ENCODE results near the gene NUDT22.

Gene NUDT22

DNA sequence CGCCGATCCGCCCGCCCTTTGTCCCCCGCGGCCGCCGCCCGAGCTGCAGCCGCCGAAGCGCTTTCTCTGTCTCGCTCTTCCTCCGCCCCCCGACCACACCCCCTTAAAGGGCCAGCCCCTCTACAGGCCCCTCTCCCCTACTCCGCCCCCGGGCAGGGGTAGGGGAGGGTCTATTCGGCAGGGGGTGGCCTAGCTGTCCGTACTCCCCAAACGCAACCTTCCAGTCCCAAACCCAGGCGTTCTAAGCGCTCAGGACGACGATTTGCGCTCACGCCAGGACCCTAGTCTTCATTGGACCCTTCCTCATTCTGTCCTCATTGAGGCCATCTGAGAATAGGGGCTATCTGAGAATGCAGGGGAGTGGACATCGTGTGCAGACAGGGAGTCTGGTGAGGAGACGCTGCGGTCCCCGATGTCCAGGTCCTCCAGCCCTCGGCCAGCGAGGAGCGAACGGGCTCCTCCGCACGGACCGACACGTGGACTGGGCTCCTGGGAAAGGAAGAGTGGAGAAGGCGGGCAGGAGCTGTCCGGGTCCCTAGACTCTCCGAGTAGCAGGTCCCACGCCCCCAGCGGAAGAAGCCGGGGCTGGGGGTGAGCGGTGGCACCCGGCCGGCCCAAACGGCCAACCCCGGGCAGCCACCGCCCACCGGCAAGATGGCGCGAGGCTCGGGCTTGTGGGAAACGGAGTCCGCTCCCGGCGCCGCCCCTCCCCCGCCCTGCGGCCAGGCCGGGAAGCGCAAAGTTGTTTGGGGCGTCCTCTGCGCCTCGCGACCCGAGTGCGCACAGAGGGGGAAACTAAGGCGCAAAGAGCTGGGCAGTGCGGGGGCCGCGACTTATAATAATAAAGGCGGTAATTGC lies 21.0 kb downstream of the NUDT22 start, which contains the start of gene PPP1R14B:
TSS of gene PPP1R14B (minus strand) at position 73 of the 858 bp plus-strand sequence. CDS start 270 bp downstream, outside the sequence.
- no peak for DNase-seq (ENCODE audit: low read depth)
- peak within 1 kb of the TSS; percentile 86 for H3K4me3 ChIP-seq (ENCODE audit: low read depth, low read length)
- TF ChIP-seq, protein P1, sequence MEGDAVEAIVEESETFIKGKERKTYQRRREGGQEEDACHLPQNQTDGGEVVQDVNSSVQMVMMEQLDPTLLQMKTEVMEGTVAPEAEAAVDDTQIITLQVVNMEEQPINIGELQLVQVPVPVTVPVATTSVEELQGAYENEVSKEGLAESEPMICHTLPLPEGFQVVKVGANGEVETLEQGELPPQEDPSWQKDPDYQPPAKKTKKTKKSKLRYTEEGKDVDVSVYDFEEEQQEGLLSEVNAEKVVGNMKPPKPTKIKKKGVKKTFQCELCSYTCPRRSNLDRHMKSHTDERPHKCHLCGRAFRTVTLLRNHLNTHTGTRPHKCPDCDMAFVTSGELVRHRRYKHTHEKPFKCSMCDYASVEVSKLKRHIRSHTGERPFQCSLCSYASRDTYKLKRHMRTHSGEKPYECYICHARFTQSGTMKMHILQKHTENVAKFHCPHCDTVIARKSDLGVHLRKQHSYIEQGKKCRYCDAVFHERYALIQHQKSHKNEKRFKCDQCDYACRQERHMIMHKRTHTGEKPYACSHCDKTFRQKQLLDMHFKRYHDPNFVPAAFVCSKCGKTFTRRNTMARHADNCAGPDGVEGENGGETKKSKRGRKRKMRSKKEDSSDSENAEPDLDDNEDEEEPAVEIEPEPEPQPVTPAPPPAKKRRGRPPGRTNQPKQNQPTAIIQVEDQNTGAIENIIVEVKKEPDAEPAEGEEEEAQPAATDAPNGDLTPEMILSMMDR (IDR thresholded peaks at IDR 0.05; ENCODE audit: low read depth, low read length, missing control alignments): no peak

DNA sequence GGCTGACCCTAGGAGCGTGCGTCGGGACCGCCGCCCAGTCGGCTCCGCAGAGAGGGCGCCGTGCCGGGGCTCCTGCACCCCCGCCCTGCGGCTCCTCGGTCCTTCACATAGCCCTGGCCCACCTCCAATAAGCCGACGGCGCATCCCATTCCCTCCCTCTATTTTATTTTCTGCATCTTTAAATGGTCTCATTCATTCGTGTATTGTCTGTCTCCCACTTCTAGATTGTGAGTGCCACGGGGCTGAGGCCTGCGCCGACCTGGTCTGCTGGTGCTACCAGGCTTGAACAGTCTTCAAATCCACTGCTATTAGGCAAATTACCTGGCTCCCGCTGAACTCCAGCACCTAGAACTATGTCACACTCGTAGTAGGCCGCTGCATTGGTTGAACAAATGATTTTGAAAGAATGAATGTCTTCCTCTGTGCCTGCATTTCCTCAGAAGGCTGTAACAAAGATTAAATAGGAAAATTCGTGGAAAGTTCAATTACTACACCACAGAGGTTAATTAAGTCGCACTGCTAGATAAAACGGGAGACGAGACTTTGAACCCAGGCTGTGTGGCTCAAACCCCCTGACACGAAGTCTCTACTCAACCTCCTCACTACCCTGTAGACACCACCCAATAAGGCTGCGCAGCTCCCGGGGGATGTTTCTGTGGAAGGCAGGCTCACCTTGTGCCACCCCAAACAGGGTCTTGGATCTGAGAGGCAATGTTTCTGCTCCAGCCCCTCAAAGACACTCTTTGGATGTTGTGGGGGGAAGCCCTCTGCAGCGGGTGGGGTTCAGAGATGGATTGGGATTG lies 21.9 kb downstream of the NUDT22 start:
- DNase-seq (ENCODE audit: low read depth): no peak
- peak overlapping the region; percentile 61; the same call in 1 of the 2 replicates for H3K4me3 ChIP-seq (ENCODE audit: low read depth, low read length)
- TF ChIP-seq, protein P1 (IDR thresholded peaks at IDR 0.05; ENCODE audit: low read depth, low read length, missing control alignments): no peak

GRCh38 chr11:64248578-64248977 lies 22.5 kb downstream of the NUDT22 start:
- TF ChIP-seq, protein P1 (IDR thresholded peaks at IDR 0.05; ENCODE audit: low read depth, low read length, missing control alignments): no peak
- H3K4me3 ChIP-seq (ENCODE audit: low read depth, low read length): no peak overlapping the region
- DNase-seq (ENCODE audit: low read depth): no peak

DNA sequence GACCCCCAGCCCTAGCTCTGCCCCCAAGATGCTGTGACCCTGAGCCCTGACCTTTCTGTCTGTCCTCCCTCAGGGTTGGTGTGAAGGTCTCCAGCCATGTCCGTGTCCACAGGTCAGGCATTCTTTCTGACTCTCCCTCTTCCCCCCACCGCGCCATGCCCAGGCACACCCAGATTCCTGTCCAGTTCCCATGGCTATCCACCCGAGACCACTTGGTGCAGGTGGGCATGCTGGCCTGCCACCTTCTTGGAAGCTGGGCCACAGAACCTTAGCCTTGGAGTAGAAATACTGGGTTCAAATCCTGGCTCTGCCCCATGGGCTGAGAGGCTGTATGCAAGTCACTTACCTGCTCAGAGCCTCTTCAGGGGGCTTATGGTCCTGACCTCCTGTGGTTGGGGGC lies 23.0 kb downstream of the NUDT22 start:
- TF ChIP-seq, protein P1 (IDR thresholded peaks at IDR 0.05; ENCODE audit: low read depth, low read length, missing control alignments): no peak
- no peak for DNase-seq (ENCODE audit: low read depth)
- H3K4me3 ChIP-seq (ENCODE audit: low read depth, low read length): no peak overlapping the region

DNA sequence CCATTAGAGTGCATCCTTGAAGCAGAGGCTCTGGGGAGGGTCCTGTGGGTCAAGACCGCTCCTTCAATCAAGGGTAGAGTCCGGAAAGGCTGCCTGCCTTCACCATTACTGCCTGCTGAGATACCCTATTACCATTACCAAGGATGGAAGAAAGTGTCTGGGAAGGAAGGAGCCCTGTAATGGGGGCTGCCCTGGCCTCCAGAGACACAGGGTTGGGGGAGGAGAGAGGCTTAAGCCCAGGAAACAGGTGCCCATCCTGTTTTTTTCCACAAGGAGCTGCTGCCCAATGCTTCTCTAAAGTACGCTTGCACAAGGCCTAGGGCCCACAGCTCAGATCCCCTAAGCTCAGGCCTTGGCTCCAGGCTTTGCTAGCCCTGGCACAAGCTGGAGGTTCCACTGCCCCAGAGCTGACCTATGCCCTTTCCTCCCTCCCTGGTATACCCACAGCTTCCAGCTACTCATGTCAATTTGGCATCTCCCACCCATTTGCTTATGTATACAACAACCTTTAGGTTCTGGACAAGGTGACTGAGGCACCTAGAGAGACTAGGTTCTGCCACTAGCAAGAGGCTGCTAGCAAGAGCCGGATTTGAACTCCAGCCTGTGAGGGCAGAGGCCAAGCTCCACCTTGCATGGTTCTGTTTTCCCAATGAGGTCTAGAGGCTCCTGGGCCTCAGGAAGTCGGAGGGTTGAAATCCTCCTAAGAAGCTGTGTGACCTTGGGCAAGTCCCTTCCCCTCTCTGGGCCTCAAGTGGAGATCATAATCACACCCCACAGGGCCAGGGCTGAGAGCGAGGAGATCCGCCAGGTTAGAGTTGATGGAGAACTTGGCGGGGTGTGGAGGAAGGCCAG lies 23.7 kb downstream of the NUDT22 start:
- H3K4me3 ChIP-seq (ENCODE audit: low read depth, low read length): no peak overlapping the region
- DNase-seq (ENCODE audit: low read depth): no peak
- TF ChIP-seq, protein P1 (IDR thresholded peaks at IDR 0.05; ENCODE audit: low read depth, low read length, missing control alignments): no peak

DNA sequence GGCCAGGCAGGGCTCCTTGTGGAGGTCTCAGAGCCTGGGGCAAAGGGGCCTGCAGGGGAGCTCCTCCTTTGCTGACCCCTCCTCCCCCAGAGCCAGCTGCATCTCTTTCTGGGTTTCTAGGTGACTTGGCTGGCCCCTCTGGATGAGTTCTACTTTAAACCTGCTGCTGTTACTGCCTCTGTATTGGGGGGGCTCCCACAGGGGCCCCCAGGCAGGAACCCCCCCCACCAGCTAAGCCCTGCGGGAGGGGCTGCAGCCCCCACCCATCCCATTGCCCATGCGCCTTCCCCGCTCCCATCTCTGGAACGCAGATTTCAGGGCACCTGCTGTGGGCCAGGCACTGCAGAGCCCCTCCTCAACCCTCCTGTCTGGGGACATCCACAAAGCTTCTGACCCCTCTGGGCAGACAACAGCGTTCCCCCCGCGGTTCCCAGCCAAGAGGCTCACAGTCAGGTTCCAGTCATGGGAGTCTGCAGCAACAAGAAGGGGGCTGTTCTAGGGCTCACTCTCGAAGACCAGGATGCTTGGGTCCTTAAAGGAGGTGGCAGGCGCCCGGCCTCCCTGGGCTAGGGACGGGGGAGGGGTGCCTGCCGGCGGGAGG lies 24.4 kb downstream of the NUDT22 start:
- TF ChIP-seq, protein P1 (IDR thresholded peaks at IDR 0.05; ENCODE audit: low read depth, low read length, missing control alignments): no peak
- DNase-seq (ENCODE audit: low read depth): no peak
- H3K4me3 ChIP-seq (ENCODE audit: low read depth, low read length): peak overlapping the region; percentile 43

Data from GM12864 (cell line).